HepG2 (cell line): ENCODE results near the gene ANKRD55. TPM values are rescaled to one million over a fixed set of nuclear protein-coding genes. Genes with fewer than 3 reads are reported as not detected.

Experiments
- FOXA1 ChIP-seq, 2 experiments: fragments of 450-650 bp in 1 of 2; sonication (generic) in 1 of 2; formaldehyde crosslinking in 1 of 2; IDR thresholded peaks; 2 replicates each; pipeline versions ENCODE4 v1.4.0 to v1.6.1; 2016 to 2020; ENCODE audit warnings: missing genetic modification reagents in 1 of 2
- HOXA3 ChIP-seq: sonication (generic); formaldehyde crosslinking; IDR thresholded peaks from 2 replicates; pipeline ENCODE4 v1.5.0; 2020; ENCODE audit warnings: missing genetic modification reagents
- HOXA7 ChIP-seq: sonication (generic); formaldehyde crosslinking; IDR thresholded peaks from 2 replicates; pipeline ENCODE4 v1.8.1; 2022; ENCODE audit warnings: mild to moderate bottlenecking, missing genetic modification reagents, moderate library complexity
- JUN ChIP-seq: sonication (generic); formaldehyde crosslinking; IDR thresholded peaks from 2 replicates; pipeline ENCODE4 v1.4.0; 2020; ENCODE audit warnings: mild to moderate bottlenecking, missing genetic modification reagents
- NFKBIZ ChIP-seq: IDR thresholded peaks from 2 replicates; pipeline ENCODE4 v1.6.1; 2018; ENCODE audit warnings: missing genetic modification reagents, missing compliant biosample characterization
- SALL1 ChIP-seq: sonication (generic); formaldehyde crosslinking; IDR thresholded peaks from 2 replicates; pipeline ENCODE4 v1.8.0; 2022; ENCODE audit warnings: mild to moderate bottlenecking, missing genetic modification reagents
- SMYD3 ChIP-seq: sonication (generic); formaldehyde crosslinking; IDR thresholded peaks from 2 replicates; pipeline ENCODE4 v1.8.1; 2023; ENCODE audit warnings: mild to moderate bottlenecking, missing genetic modification reagents
- SOX13 ChIP-seq, 3 experiments: fragments of 450-650 bp in 1 of 3; sonication (generic) in 1 of 3; formaldehyde crosslinking in 1 of 3; IDR thresholded peaks in 2 of 3; conservative IDR thresholded peaks in 1 of 3; 2 replicates each; pipeline versions ENCODE4 v1.5.0 to v1.6.1; 2016 to 2020; ENCODE audit warnings: antibody characterized with exemption in 1 of 3, mild to moderate bottlenecking in 1 of 3, missing compliant biosample characterization in 1 of 3, missing genetic modification reagents in 1 of 3, moderate library complexity in 1 of 3
- SRF ChIP-seq: IDR thresholded peaks from 2 replicates; pipeline ENCODE4 v1.6.1; 2011; ENCODE audit warnings: mild to moderate bottlenecking, low read depth, low read length, moderate library complexity
- ZBTB3 ChIP-seq: sonication (generic); formaldehyde crosslinking; IDR thresholded peaks from 2 replicates; pipeline ENCODE4 v1.4.0; 2020; ENCODE audit warnings: low read depth, mild to moderate bottlenecking, moderate library complexity, missing genetic modification reagents, borderline replicate concordance
- ZBTB7B ChIP-seq: sonication (generic); formaldehyde crosslinking; IDR thresholded peaks from 2 replicates; pipeline ENCODE4 v1.4.0; 2020; ENCODE audit warnings: missing genetic modification reagents
- ZMYM3 ChIP-seq: sonication (generic); formaldehyde crosslinking; IDR thresholded peaks from 2 replicates; pipeline ENCODE4 v1.5.1; 2020; ENCODE audit warnings: mild to moderate bottlenecking, missing genetic modification reagents
- ZMYM4 ChIP-seq: sonication (generic); formaldehyde crosslinking; IDR thresholded peaks from 2 replicates; pipeline ENCODE4 v1.8.1; 2023; ENCODE audit warnings: mild to moderate bottlenecking, missing genetic modification reagents
- ZNF282 ChIP-seq: fragments of 450-650 bp; IDR thresholded peaks from 2 replicates; pipeline ENCODE4 v1.6.1; 2018; ENCODE audit not compliant: partially characterized antibody
- ZNF34 ChIP-seq: sonication (generic); formaldehyde crosslinking; IDR thresholded peaks from 2 replicates; pipeline ENCODE4 v1.4.0; 2020; ENCODE audit warnings: mild to moderate bottlenecking, missing genetic modification reagents, borderline replicate concordance
- ZNF878 ChIP-seq: sonication (generic); formaldehyde crosslinking; IDR thresholded peaks from 2 replicates; pipeline ENCODE4 v1.8.1; 2023; ENCODE audit warnings: mild to moderate bottlenecking, missing genetic modification reagents, moderate library complexity
- polyA plus RNA-seq, 8 experiments: library from polyadenylated mRNA; depleted of rRNA in 3 of 8; stranded (reverse) in 7 of 8; unstranded in 1 of 8; fragments of >200 nt; fragmentation: Illumina TruSeq in 4 of 8; extraction: Trizol in 4 of 8; gene quantifications; 2 replicates each; pipeline versions ENCODE4 v1.2.1 to v1.2.3, GENCODE V29; 2011 to 2016; ENCODE audit warnings: low read depth in 4 of 8, missing spikeins in 1 of 8, mixed read lengths in 1 of 8; ENCODE audit not compliant: insufficient read depth in 1 of 8
- total RNA-seq, 5 experiments: library from RNA; depleted of rRNA; stranded (reverse); fragments of >200 nt; fragmentation: Illumina TruSeq; extraction: Trizol; gene quantifications; 2 replicates each; pipeline ENCODE4 v1.2.3, GENCODE V29; 2016; ENCODE audit warnings: low read depth in 1 of 5
- TF ChIP-seq, protein P1 (sequence below): IDR thresholded peaks from 2 replicates; pipeline ENCODE4 v1.6.1; 2018; ENCODE audit warnings: missing genetic modification reagents, mild to moderate bottlenecking, missing compliant biosample characterization
- TF ChIP-seq, protein P2 (sequence below): sonication (generic); formaldehyde crosslinking; IDR thresholded peaks from 2 replicates; pipeline ENCODE4 v1.4.0; 2020; ENCODE audit warnings: missing genetic modification reagents
- TF ChIP-seq, protein P3 (sequence below): sonication (generic); formaldehyde crosslinking; IDR thresholded peaks from 2 replicates; pipeline ENCODE4 v1.5.0; 2020; ENCODE audit warnings: mild to moderate bottlenecking, missing genetic modification reagents, borderline replicate concordance

The ANKRD55 gene
- total and polyA plus RNA-seq, 2 of the 13 experiments (the other 11 are each of a cell fraction or from before 2014, with no cell fraction given): 0.11 to 0.28 TPM

DNA sequence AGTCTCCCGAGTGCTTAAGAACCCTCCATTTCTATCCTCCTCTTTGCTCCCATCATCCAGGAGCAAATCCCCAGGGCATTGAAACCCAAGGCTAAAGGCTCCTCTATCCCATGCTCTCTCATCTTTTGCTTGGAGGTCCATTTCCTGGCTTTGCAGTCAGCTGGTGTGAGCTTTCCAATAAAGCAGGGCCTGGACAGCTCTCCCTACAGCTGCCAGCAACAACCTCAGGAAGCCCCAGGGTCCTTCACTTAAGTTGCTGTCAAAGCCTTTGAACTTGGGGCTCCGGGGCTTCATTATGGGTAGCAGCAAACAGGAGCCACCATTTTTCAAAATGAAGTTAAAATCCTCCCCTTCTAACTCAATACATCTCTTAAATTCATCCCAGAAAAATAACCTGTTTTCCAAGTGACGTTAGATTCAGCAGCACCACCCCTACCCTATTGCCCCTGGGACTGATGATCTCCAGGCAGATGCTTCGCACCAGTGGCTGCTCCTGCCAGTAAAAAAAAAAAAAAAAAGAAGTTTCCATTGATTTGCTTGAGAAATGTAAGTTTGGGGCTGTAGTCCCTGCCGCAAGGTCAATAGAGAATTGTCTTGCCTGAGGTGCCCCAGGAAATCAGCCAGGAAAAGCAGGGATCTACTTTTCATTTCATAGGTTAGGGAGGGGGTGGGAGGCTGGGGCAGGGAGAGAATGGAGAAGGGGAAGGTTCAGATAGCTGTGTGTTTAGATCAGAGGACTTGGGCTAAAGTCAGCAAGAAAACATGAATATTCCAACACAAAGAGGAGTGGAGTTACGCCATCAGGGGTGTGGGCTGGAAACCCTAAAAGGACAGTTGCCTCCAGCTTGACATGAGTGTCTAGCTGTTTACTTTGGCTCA lies 154.6 kb downstream of the ANKRD55 start (continued):
- no peak for TF ChIP-seq ZMYM3
- no peak for TF ChIP-seq SOX13 (IDR thresholded peaks at IDR 0.05)
- TF ChIP-seq SOX13 (CRISPR knock-in tag; conservative IDR thresholded peaks at IDR 0.05 in 1 of 2, IDR thresholded peaks at IDR 0.05 in 1 of 2): peak in 1 of 2 experiments; percentile 40; a peak in 2 of 4 replicates
- TF ChIP-seq, protein P1, sequence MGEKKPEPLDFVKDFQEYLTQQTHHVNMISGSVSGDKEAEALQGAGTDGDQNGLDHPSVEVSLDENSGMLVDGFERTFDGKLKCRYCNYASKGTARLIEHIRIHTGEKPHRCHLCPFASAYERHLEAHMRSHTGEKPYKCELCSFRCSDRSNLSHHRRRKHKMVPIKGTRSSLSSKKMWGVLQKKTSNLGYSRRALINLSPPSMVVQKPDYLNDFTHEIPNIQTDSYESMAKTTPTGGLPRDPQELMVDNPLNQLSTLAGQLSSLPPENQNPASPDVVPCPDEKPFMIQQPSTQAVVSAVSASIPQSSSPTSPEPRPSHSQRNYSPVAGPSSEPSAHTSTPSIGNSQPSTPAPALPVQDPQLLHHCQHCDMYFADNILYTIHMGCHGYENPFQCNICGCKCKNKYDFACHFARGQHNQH: no peak
- no peak for TF ChIP-seq ZNF282
- no peak for TF ChIP-seq ZNF878 (CRISPR knock-in tag)
- TF ChIP-seq ZBTB7B (CRISPR knock-in tag): no peak
- TF ChIP-seq JUN (CRISPR knock-in tag): no peak
- no peak for TF ChIP-seq FOXA1 (IDR thresholded peaks at IDR 0.05)
- TF ChIP-seq FOXA1 (CRISPR knock-in tag; IDR thresholded peaks at IDR 0.05): peak; percentile 75
- TF ChIP-seq SRF: peak; percentile 52; the same call in 1 of the 2 replicates
- peak; percentile 39; the same call in 1 of the 2 replicates for TF ChIP-seq SALL1 (CRISPR knock-in tag)
- peak; percentile 85; the same call in 1 of the 2 replicates for TF ChIP-seq ZBTB3
- TF ChIP-seq, protein P2, sequence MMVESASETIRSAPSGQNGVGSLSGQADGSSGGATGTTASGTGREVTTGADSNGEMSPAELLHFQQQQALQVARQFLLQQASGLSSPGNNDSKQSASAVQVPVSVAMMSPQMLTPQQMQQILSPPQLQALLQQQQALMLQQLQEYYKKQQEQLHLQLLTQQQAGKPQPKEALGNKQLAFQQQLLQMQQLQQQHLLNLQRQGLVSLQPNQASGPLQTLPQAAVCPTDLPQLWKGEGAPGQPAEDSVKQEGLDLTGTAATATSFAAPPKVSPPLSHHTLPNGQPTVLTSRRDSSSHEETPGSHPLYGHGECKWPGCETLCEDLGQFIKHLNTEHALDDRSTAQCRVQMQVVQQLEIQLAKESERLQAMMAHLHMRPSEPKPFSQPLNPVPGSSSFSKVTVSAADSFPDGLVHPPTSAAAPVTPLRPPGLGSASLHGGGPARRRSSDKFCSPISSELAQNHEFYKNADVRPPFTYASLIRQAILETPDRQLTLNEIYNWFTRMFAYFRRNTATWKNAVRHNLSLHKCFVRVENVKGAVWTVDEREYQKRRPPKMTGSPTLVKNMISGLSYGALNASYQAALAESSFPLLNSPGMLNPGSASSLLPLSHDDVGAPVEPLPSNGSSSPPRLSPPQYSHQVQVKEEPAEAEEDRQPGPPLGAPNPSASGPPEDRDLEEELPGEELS (CRISPR knock-in tag): peak; percentile 22; the same call in 1 of the 2 replicates
- TF ChIP-seq, protein P3, sequence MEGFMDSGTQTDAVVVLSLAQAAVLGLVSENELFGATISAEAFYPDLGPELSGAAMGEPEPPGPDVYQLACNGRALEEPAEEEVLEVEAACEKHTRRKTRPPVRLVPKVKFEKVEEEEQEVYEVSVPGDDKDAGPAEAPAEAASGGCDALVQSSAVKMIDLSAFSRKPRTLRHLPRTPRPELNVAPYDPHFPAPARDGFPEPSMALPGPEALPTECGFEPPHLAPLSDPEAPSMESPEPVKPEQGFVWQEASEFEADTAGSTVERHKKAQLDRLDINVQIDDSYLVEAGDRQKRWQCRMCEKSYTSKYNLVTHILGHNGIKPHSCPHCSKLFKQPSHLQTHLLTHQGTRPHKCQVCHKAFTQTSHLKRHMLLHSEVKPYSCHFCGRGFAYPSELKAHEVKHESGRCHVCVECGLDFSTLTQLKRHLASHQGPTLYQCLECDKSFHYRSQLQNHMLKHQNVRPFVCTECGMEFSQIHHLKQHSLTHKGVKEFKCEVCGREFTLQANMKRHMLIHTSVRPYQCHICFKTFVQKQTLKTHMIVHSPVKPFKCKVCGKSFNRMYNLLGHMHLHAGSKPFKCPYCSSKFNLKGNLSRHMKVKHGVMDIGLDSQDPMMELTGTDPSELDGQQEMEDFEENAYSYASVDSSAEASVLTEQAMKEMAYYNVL (CRISPR knock-in tag): no peak
- TF ChIP-seq NFKBIZ (CRISPR knock-in tag): no peak
- no peak for TF ChIP-seq ZNF34 (CRISPR knock-in tag)
- 0 out of 2 replicates have a peak, but pooled peaks have one; percentile 50 for TF ChIP-seq ZMYM4 (CRISPR knock-in tag)
- no peak for TF ChIP-seq HOXA3 (CRISPR knock-in tag)
- no peak for TF ChIP-seq SMYD3
- TF ChIP-seq HOXA7 (CRISPR knock-in tag): no peak
